GM12878 (cell line): ENCODE data around the gene RBM12. TPM values are rescaled to one million over a fixed set of nuclear protein-coding genes. Genes with fewer than 3 reads are reported as not detected.

Experiments used
- ATAC-seq: fragments of 200-7000 bp; cut with Tn5 transposase; 3 replicates; pipeline ENCODE4 v1.9.1; 2020; ENCODE audit warnings: mild to moderate bottlenecking, moderate library complexity
- BruUV-seq: library from RNA; stranded (reverse); fragments of 400-500 nt; replicated peaks from 2 replicates; lab custom pipeline; 2021; lab: Mats Ljungman, UMichigan
- CTCF ChIA-PET: fragments of 300-600 bp; sonication (Branson Sonifier 250); formaldehyde crosslinking; extraction: SDS; loops from one replicate; lab custom pipeline; 2021; ENCODE audit warnings: inconsistent platforms; lab: Yijun Ruan, JAX
- POLR2A ChIA-PET: fragments of 350-600 bp; formaldehyde crosslinking; extraction: SDS; loops from one replicate; lab custom pipeline; 2021; ENCODE audit warnings: inconsistent platforms; lab: Charles Lee
- RAD21 ChIA-PET: fragments of 300-600 bp; sonication (Branson Sonifier 250); formaldehyde crosslinking; loops from one replicate; lab custom pipeline; 2023; ENCODE audit warnings: antibody characterized with exemption; ENCODE audit not compliant: unreplicated experiment; lab: Charles Lee
- SMC1A ChIA-PET: fragments of 300-600 bp; sonication (Branson Sonifier 250); formaldehyde crosslinking; loops from one replicate; lab custom pipeline; 2023; ENCODE audit not compliant: unreplicated experiment, uncharacterized antibody; lab: Charles Lee
- DNase-seq: peaks from one replicate; pipeline ENCODE4 v3.0.0-alpha.2; 2011; ENCODE audit warnings: low read depth, low spot score
- FAIRE-seq: peaks from 3 replicates; lab custom pipeline; 2011; peaks lifted over from hg19 to GRCh38; lab: Jason Lieb, UNC
- H2AFZ ChIP-seq: 2 replicates; pipeline ENCODE4 v1.6.0; 2011; ENCODE audit warnings: low read depth, low read length, control low read depth; ENCODE audit not compliant: control insufficient read depth
- H3K27ac ChIP-seq: 2 replicates; pipeline ENCODE4 v1.5.1; 2011; ENCODE audit warnings: control low read depth; ENCODE audit not compliant: control insufficient read depth, insufficient read depth
- H3K27me3 ChIP-seq, 2 experiments: replicated peaks in 1 of 2; 2 replicates each; pipeline versions ENCODE4 v1.6.0 to v1.6.1; 2011; ENCODE audit warnings: low read length in 1 of 2; ENCODE audit not compliant: control insufficient read depth in 2 of 2, insufficient read depth in 2 of 2
- H3K36me3 ChIP-seq, 2 experiments: 2 replicates each; pipeline ENCODE4 v1.5.1; 2011; ENCODE audit warnings: low read length in 1 of 2; ENCODE audit not compliant: control insufficient read depth in 2 of 2, insufficient read depth in 2 of 2
- H3K4me1 ChIP-seq: 2 replicates; pipeline ENCODE4 v1.6.1; 2011; ENCODE audit warnings: mild to moderate bottlenecking, low read length, moderate library complexity, mixed read lengths; ENCODE audit not compliant: control insufficient read depth, insufficient read depth
- H3K4me2 ChIP-seq: 2 replicates; pipeline ENCODE4 v1.6.0; 2011; ENCODE audit warnings: control low read depth; ENCODE audit not compliant: control insufficient read depth, insufficient read depth
- H3K4me3 ChIP-seq: fragments of 200-600 bp; sonication (generic); 2 replicates; pipeline ENCODE4 v1.5.1; 2016
- H3K79me2 ChIP-seq: 2 replicates; pipeline ENCODE4 v1.6.0; 2011; ENCODE audit warnings: low read length; ENCODE audit not compliant: control insufficient read depth, insufficient read depth
- H3K9ac ChIP-seq: 2 replicates; pipeline ENCODE4 v1.8.0; 2011; ENCODE audit warnings: low read length, control low read depth, mixed read lengths; ENCODE audit not compliant: control insufficient read depth, insufficient read depth
- H3K9me3 ChIP-seq: replicated peaks from 3 replicates; pipeline ENCODE4 v1.5.1; 2011; ENCODE audit warnings: mild to moderate bottlenecking, low read length; ENCODE audit not compliant: control insufficient read depth, insufficient read depth
- H4K20me1 ChIP-seq: 2 replicates; pipeline ENCODE4 v1.6.0; 2011; ENCODE audit not compliant: control insufficient read depth, insufficient read depth
- FOXK2 ChIP-seq: fragments of 450-650 bp; IDR thresholded peaks from 2 replicates; pipeline ENCODE4 v1.6.1; 2017; ENCODE audit warnings: mild to moderate bottlenecking, moderate library complexity
- KLF5 ChIP-seq: fragments of 450-650 bp; IDR thresholded peaks from 2 replicates; pipeline ENCODE4 v1.6.1; 2014; ENCODE audit warnings: mild to moderate bottlenecking; ENCODE audit not compliant: partially characterized antibody
- POLR2A ChIP-seq: IDR thresholded peaks from 2 replicates; pipeline ENCODE4 v1.6.1; 2011; ENCODE audit warnings: low read depth, mild to moderate bottlenecking, low read length
- ZBED1 ChIP-seq: IDR thresholded peaks from 2 replicates; pipeline ENCODE4 v1.6.1; 2016; ENCODE audit warnings: borderline replicate concordance
- ZBTB11 ChIP-seq: fragments of 450-650 bp; formaldehyde crosslinking; IDR thresholded peaks from 2 replicates; pipeline ENCODE4 v1.5.0; 2022; ENCODE audit warnings: mild to moderate bottlenecking, missing genetic modification characterization
- ZBTB33 ChIP-seq: fragments of 450-650 bp; IDR thresholded peaks from 2 replicates; pipeline ENCODE4 v1.6.1; 2017; ENCODE audit warnings: mild to moderate bottlenecking
- WGBS: methylation state at CpG from one replicate; pipeline ENCODE4 v1.1.6; 2016; ENCODE audit warnings: low lambda C conversion rate; ENCODE audit not compliant: insufficient replicate concordance, insufficient coverage; ENCODE audit errors: missing lambda C conversion rate; 5-methylcytosine and 5-hydroxymethylcytosine counted together
- in situ Hi-C: fragments of 300-500 bp; cut with MboI; formaldehyde crosslinking; loops from 9 replicates; pipeline ENCODE4 v1.14.3; 2018; ENCODE audit warnings: mixed read lengths
- intact Hi-C: fragments of 100-400 bp; cut with micrococcal nuclease; formaldehyde crosslinking; loops from one replicate; pipeline ENCODE4 v1.14.2; 2022; ENCODE audit not compliant: unreplicated experiment
- polyA plus RNA-seq, 11 experiments: library from polyadenylated mRNA; depleted of rRNA in 4 of 11; unstranded in 6 of 11; stranded (reverse) in 5 of 11; fragments of >200 nt; fragmentation: Nextera tagmentation in 4 of 11; fragmentation: Illumina TruSeq in 1 of 11; extraction: Ambion mirVana in 4 of 11; extraction: Trizol in 1 of 11; gene quantifications; 1 replicate in 1 of 11; 2 replicates in 10 of 11; pipeline versions ENCODE4 v1.2.1 to v1.2.3, GENCODE V29; 2011 to 2016; ENCODE audit warnings: inconsistent platforms in 2 of 11, missing spikeins in 2 of 11, low read depth in 1 of 11
- total RNA-seq, 4 experiments: library from RNA; depleted of rRNA in 3 of 4; stranded (reverse); fragments of >200 nt in 3 of 4; fragmentation: Illumina TruSeq in 1 of 4; extraction: Trizol in 1 of 4; gene quantifications; 2 replicates each; pipeline versions ENCODE4 v1.2.1 to v1.2.3, GENCODE V29; 2013 to 2021

RBM12 gene
- total and polyA plus RNA-seq, 10 of the 15 experiments (the other 5 are each of a cell fraction or from before 2014, with no cell fraction given): 4.7 to 153 (median 58.5) TPM

GRCh38 chr20:35644806-35645205 lies 19.9 kb downstream of the RBM12 start:
- Histone ChIP-seq H3K9me3 (no peaks in the 10 kb centered on the region), H3K36me3 (0 out of 4 replicates have a peak, but pooled peaks cover 0 to 7% of the 10 kb centered on the region in 2 experiments), H3K27me3 (no peaks in the 10 kb centered on the region), H2AFZ (no peak overlapping the region), H3K27ac (no peak overlapping the region), H3K4me3 (no peak overlapping the region), H3K4me2 (no peak overlapping the region), H4K20me1 (no peaks in the 10 kb centered on the region; the same call in 1 of the 2 replicates), H3K9ac (no peak overlapping the region), H3K79me2 (peaks cover 11% of the 10 kb centered on the region), H3K4me1 (no peaks in the 10 kb centered on the region)
- in situ Hi-C loops: no loop called here
- intact Hi-C loops: no loop called here
- TF ChIP-seq FOXK2: no peak
- no peak for TF ChIP-seq KLF5
- TF ChIP-seq ZBTB11: no peak
- TF ChIP-seq ZBTB33: no peak
- no peak for TF ChIP-seq ZBED1
- no peak for TF ChIP-seq POLR2A
- DNase-seq (no peak), FAIRE-seq (no peak), ATAC-seq (no peak)
- ChIA-PET SMC1A (no interaction called here), POLR2A (interaction anchor here (0.8 kb wide), 1 partner anchor 22 kb away, joined by 3 read pairs; no protein-coding TSS in a partner anchor), CTCF (interaction anchor here (0.6 to 1.1 kb wide), 3 partner anchors 16 to 28 kb away, joined by 3 to 4 read pairs (median 3); no protein-coding TSS in a partner anchor), RAD21 (no interaction called here)
- BruUV-seq: no TSS peak
- WGBS: 71% methylated on average over 2 of the region's 2 CpGs
